ENCODE measurements around the gene OR4F16.
"Not testable (repeated sequence)": the region's sequence is repeated elsewhere in the genome, so short reads cannot be mapped to it uniquely, and the experiment has no call there.

DNA sequence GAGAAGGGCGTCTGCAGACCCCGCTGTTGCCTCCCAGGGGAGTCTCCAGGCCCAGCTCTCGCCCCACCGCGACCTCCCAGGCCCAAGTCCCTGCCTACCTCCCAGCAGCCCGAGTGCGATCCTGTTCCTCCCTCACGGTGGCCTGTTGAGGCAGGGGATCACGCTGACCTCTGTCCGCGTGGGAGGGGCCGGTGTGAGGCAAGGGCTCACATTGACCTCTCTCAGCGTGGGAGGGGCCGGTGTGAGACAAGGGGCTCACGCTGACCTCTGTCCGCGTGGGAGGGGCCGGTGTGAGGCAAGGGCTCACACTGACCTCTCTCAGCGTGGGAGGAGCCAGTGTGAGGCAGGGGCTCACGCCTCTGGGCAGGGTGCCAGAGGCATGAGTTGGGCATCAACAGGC, 40.6 kb upstream of the OR4F16 start:
- not testable (repeated sequence) for TF ChIP-seq BCL11A (tag by site-specific recombination; IDR thresholded peaks at IDR 0.05; ENCODE audit: low read depth); ZNF514 (tag by site-specific recombination; IDR thresholded peaks at IDR 0.05); ZNF707 (tag by site-specific recombination; IDR thresholded peaks at IDR 0.05); ZNF114 (tag by site-specific recombination; IDR thresholded peaks at IDR 0.05); ZNF473 (tag by site-specific recombination; IDR thresholded peaks at IDR 0.05); YY1 (tag by site-specific recombination; IDR thresholded peaks at IDR 0.05); ZNF354C (tag by site-specific recombination; IDR thresholded peaks at IDR 0.05; ENCODE audit: borderline replicate concordance, low read depth); ZNF280D (tag by site-specific recombination; IDR thresholded peaks at IDR 0.05)
- TF ChIP-seq, protein P1, sequence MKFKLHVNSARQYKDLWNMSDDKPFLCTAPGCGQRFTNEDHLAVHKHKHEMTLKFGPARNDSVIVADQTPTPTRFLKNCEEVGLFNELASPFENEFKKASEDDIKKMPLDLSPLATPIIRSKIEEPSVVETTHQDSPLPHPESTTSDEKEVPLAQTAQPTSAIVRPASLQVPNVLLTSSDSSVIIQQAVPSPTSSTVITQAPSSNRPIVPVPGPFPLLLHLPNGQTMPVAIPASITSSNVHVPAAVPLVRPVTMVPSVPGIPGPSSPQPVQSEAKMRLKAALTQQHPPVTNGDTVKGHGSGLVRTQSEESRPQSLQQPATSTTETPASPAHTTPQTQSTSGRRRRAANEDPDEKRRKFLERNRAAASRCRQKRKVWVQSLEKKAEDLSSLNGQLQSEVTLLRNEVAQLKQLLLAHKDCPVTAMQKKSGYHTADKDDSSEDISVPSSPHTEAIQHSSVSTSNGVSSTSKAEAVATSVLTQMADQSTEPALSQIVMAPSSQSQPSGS (tag by site-specific recombination; IDR thresholded peaks at IDR 0.05; ENCODE audit: low read depth), result not testable (repeated sequence)
- TF ChIP-seq, protein P2, sequence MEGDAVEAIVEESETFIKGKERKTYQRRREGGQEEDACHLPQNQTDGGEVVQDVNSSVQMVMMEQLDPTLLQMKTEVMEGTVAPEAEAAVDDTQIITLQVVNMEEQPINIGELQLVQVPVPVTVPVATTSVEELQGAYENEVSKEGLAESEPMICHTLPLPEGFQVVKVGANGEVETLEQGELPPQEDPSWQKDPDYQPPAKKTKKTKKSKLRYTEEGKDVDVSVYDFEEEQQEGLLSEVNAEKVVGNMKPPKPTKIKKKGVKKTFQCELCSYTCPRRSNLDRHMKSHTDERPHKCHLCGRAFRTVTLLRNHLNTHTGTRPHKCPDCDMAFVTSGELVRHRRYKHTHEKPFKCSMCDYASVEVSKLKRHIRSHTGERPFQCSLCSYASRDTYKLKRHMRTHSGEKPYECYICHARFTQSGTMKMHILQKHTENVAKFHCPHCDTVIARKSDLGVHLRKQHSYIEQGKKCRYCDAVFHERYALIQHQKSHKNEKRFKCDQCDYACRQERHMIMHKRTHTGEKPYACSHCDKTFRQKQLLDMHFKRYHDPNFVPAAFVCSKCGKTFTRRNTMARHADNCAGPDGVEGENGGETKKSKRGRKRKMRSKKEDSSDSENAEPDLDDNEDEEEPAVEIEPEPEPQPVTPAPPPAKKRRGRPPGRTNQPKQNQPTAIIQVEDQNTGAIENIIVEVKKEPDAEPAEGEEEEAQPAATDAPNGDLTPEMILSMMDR (tag by site-specific recombination; IDR thresholded peaks at IDR 0.05), result not testable (repeated sequence)

All from HEK293 (cell line).